Loucy (cell line): ENCODE data around the gene RND2.

Source experiments
- H2AFZ ChIP-seq: fragments of 200-600 bp; sonication (generic); 2 replicates; pipeline ENCODE4 v1.6.0; 2016; ENCODE audit warnings: antibody characterized with exemption, mild to moderate bottlenecking, low read length, moderate library complexity
- H3F3A ChIP-seq: fragments of 200-600 bp; 2 replicates; pipeline ENCODE4 v1.6.0; 2016; ENCODE audit warnings: antibody characterized with exemption, low read depth, mild to moderate bottlenecking
- H3K27me3 ChIP-seq: fragments of 200-600 bp; sonication (generic); 2 replicates; pipeline ENCODE4 v1.6.1; 2014; ENCODE audit warnings: low read length, mild to moderate bottlenecking; ENCODE audit not compliant: insufficient read depth, poor library complexity, severe bottlenecking
- H3K36me3 ChIP-seq: fragments of 200-600 bp; sonication (generic); 2 replicates; pipeline ENCODE4 v1.6.1; 2016; ENCODE audit warnings: low read length; ENCODE audit not compliant: insufficient read depth
- H3K4me1 ChIP-seq: fragments of 200-600 bp; sonication (generic); 2 replicates; pipeline ENCODE4 v1.5.1; 2014; ENCODE audit warnings: low read length, mild to moderate bottlenecking; ENCODE audit not compliant: insufficient read depth, poor library complexity, severe bottlenecking
- H3K4me2 ChIP-seq: fragments of 200-600 bp; sonication (generic); 2 replicates; pipeline ENCODE4 v1.6.0; 2014; ENCODE audit warnings: antibody characterized with exemption, low read length, low read depth, mild to moderate bottlenecking; ENCODE audit not compliant: poor library complexity, severe bottlenecking
- H3K4me3 ChIP-seq: fragments of 200-600 bp; sonication (generic); 2 replicates; pipeline ENCODE4 v1.5.1; 2014; ENCODE audit warnings: low read length, mild to moderate bottlenecking, mixed read lengths; ENCODE audit not compliant: poor library complexity, severe bottlenecking
- H3K79me2 ChIP-seq: fragments of 200-600 bp; sonication (generic); 2 replicates; pipeline ENCODE4 v1.6.1; 2014; ENCODE audit warnings: low read length; ENCODE audit not compliant: insufficient read depth
- H3K9ac ChIP-seq: fragments of 200-600 bp; sonication (generic); 2 replicates; pipeline ENCODE4 v1.6.0; 2014; ENCODE audit warnings: mild to moderate bottlenecking, low read depth, low read length, moderate library complexity; ENCODE audit not compliant: poor library complexity, severe bottlenecking
- H3K9me2 ChIP-seq: fragments of 200-600 bp; sonication (generic); replicated peaks from 2 replicates; pipeline ENCODE4 v1.6.1; 2016; ENCODE audit warnings: low read depth, low read length, mixed read lengths
- H3K9me3 ChIP-seq: fragments of 200-600 bp; sonication (generic); 2 replicates; pipeline ENCODE4 v1.6.1; 2014; ENCODE audit warnings: mild to moderate bottlenecking, antibody characterized with exemption, low read length, low read depth; ENCODE audit not compliant: insufficient read depth
- H4K20me1 ChIP-seq: fragments of 200-600 bp; sonication (generic); 2 replicates; pipeline ENCODE4 v1.6.0; 2014; ENCODE audit warnings: antibody characterized with exemption, low read length, mild to moderate bottlenecking; ENCODE audit not compliant: insufficient read depth, poor library complexity, severe bottlenecking
- CTCF ChIP-seq: fragments of 200-600 bp; sonication (generic); conservative IDR thresholded peaks from 2 replicates; pipeline ENCODE4 v1.5.1; 2014; ENCODE audit warnings: mild to moderate bottlenecking, antibody characterized with exemption, low read length
- EZH2phosphoT487 ChIP-seq: fragments of 200-600 bp; IDR thresholded peaks from 2 replicates; pipeline ENCODE4 v1.6.1; 2018; ENCODE audit warnings: antibody characterized with exemption, mild to moderate bottlenecking, moderate library complexity, borderline replicate concordance

The RND2 gene

GRCh38 chr17:43069368-43069898, 44.4 kb downstream of the RND2 start:
- H3K9me2 ChIP-seq, result no peaks in the 10 kb centered on the region
- TF ChIP-seq EZH2phosphoT487 (no peak), CTCF (no peak)
- no peaks in the 10 kb centered on the region for H4K20me1 ChIP-seq
- H3K9me3 ChIP-seq, result no peaks in the 10 kb centered on the region
- H3K79me2 ChIP-seq, result no peaks in the 10 kb centered on the region
- no peak overlapping the region for H3K9ac ChIP-seq
- H3K4me3 ChIP-seq, result no peak overlapping the region
- H3K4me2 ChIP-seq, result no peak overlapping the region
- H3K4me1 ChIP-seq, result no peaks in the 10 kb centered on the region
- H3K27me3 ChIP-seq, result no peaks in the 10 kb centered on the region
- H2AFZ ChIP-seq, result no peak overlapping the region
- H3K36me3 ChIP-seq, result peaks cover 41% of the 10 kb centered on the region; the same call in 1 of the 2 replicates
- no peaks in the 10 kb centered on the region for H3F3A ChIP-seq

GRCh38 chr17:43070257-43070656, 45.2 kb downstream of the RND2 start:
- no peaks in the 10 kb centered on the region for H3K4me1 ChIP-seq
- no peak overlapping the region for H2AFZ ChIP-seq
- no peaks in the 10 kb centered on the region for H3K9me2 ChIP-seq
- H3K36me3 ChIP-seq, result peaks cover 41% of the 10 kb centered on the region; the same call in 1 of the 2 replicates
- no peak overlapping the region for H3K4me2 ChIP-seq
- H3F3A ChIP-seq, result no peaks in the 10 kb centered on the region
- no peaks in the 10 kb centered on the region for H3K79me2 ChIP-seq
- no peaks in the 10 kb centered on the region for H3K27me3 ChIP-seq
- no peaks in the 10 kb centered on the region for H4K20me1 ChIP-seq
- H3K4me3 ChIP-seq, result no peak overlapping the region
- no peaks in the 10 kb centered on the region for H3K9me3 ChIP-seq
- TF ChIP-seq CTCF (no peak), EZH2phosphoT487 (no peak)
- H3K9ac ChIP-seq, result no peak overlapping the region

GRCh38 chr17:43070872-43071271, 45.8 kb downstream of the RND2 start:
- H3F3A ChIP-seq, result no peaks in the 10 kb centered on the region
- H3K9ac ChIP-seq, result no peak overlapping the region
- H2AFZ ChIP-seq, result no peak overlapping the region
- H3K36me3 ChIP-seq, result peaks cover 41% of the 10 kb centered on the region; the same call in 1 of the 2 replicates
- H3K4me3 ChIP-seq, result no peak overlapping the region
- no peaks in the 10 kb centered on the region for H3K4me1 ChIP-seq
- no peaks in the 10 kb centered on the region for H3K9me3 ChIP-seq
- H3K9me2 ChIP-seq, result no peaks in the 10 kb centered on the region
- H3K27me3 ChIP-seq, result no peaks in the 10 kb centered on the region
- H3K79me2 ChIP-seq, result no peaks in the 10 kb centered on the region
- TF ChIP-seq EZH2phosphoT487 (no peak), CTCF (no peak)
- no peak overlapping the region for H3K4me2 ChIP-seq
- no peaks in the 10 kb centered on the region for H4K20me1 ChIP-seq
